Right atrium auricular region (tissue), 2 donors: Measurements from ENCODE around the gene SEMG1. TPM values are rescaled to one million over a fixed set of nuclear protein-coding genes. Genes with fewer than 3 reads are reported as not detected.

ENCODE experiments used
- DNase-seq: peaks from one replicate; pipeline ENCODE4 v3.0.0-alpha.2; 2019; ENCODE audit warnings: low spot score
- H3K27ac ChIP-seq, 2 donors: fragments of 200-600 bp; sonication (generic); 1 replicate in 1 of 2; 2 replicates in 1 of 2; pipeline ENCODE4 v1.5.1; 2016 to 2019
- H3K27me3 ChIP-seq, 2 donors: fragments of 200-600 bp; sonication (generic); one replicate each; pipeline versions ENCODE4 v1.5.1 to v1.6.0; 2017 to 2019
- H3K36me3 ChIP-seq: fragments of 200-600 bp; sonication (generic); one replicate; pipeline ENCODE4 v1.5.1; 2016
- H3K4me1 ChIP-seq, 2 donors: fragments of 200-600 bp; sonication (generic); one replicate each; pipeline versions ENCODE4 v1.5.1 to v1.6.0; 2017 to 2019
- H3K4me3 ChIP-seq, 2 donors: fragments of 200-600 bp; sonication (generic); 1 replicate in 1 of 2; 2 replicates in 1 of 2; pipeline ENCODE4 v1.5.1; 2017 to 2019; ENCODE audit warnings: mild to moderate bottlenecking in 1 of 2, moderate library complexity in 1 of 2
- H3K9me3 ChIP-seq, 2 donors: fragments of 200-600 bp; sonication (generic); one replicate each; pipeline ENCODE4 v1.5.1; 2019
- CTCF ChIP-seq, 2 donors: fragments of 200-600 bp; sonication (generic); IDR thresholded peaks; one replicate each; pipeline ENCODE4 v1.5.1; 2019; ENCODE audit warnings: antibody characterized with exemption in 2 of 2
- total RNA-seq, 2 donors: library from RNA; depleted of rRNA; stranded (reverse); fragments of >200 nt; gene quantifications; one replicate each; pipeline ENCODE4 v1.1.0, GENCODE V29; 2016

SEMG1 gene
- total RNA-seq, 2 donors from 2014 or later: not detected

DNA sequence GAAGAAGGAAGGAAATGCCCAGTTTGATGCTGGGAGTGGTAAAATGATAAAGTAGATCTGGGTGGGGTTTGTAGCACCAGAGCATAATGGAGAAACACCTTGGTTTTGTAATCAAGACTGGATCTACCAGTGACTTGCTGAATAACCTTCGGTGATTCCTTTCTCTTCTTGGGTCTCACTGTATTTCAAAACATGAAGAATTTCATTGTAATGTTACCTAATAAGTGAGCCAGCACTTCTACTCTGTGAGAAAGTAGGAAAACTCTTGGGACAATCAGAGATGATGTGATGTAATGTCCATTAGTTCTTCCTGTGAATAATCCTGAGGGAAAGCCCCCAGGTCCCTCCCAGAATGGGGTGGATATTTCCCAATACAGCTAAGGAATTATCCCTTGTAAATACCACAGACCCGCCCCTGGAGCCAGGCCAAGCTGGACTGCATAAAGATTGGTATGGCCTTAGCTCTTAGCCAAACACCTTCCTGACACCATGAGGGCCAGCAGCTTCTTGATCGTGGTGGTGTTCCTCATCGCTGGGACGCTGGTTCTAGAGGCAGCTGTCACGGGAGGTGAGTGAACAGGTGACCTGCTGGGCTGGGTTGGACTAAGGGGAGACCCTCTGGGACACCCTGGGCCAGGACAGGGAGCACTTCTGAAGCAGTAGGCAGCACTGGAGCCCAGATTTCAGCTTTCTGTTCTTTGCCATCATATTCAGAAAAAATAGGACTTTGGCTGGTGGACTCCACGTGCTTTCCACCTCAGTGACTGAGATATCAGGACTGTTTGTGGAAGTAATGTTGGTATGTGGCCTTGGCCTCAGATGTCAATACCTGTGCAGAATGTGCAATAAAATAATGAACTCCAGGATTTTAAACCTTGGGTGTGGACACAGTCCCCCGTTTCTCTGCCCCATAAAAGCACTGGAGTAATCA is 32.1 kb upstream of the SEMG1 start, which contains the start of gene PI3:
Gene PI3 (plus strand): TSS at position 469 of the 931 bp plus-strand sequence. CDS start 21 bp downstream, at position 490.
- no peak for DNase-seq
- Histone ChIP-seq H3K27me3 (no peaks in the 10 kb centered on the region), H3K9me3 (peaks cover 0 to 8% of the 10 kb centered on the region in 2 donors), H3K4me3 (no peak within 1 kb of the TSS), H3K4me1 (no peaks in the 10 kb centered on the region), H3K36me3 (no peaks in the 10 kb centered on the region), H3K27ac (no peak within 1 kb of the TSS)
- TF ChIP-seq CTCF (IDR thresholded peaks at IDR 0.05): no peak

DNA sequence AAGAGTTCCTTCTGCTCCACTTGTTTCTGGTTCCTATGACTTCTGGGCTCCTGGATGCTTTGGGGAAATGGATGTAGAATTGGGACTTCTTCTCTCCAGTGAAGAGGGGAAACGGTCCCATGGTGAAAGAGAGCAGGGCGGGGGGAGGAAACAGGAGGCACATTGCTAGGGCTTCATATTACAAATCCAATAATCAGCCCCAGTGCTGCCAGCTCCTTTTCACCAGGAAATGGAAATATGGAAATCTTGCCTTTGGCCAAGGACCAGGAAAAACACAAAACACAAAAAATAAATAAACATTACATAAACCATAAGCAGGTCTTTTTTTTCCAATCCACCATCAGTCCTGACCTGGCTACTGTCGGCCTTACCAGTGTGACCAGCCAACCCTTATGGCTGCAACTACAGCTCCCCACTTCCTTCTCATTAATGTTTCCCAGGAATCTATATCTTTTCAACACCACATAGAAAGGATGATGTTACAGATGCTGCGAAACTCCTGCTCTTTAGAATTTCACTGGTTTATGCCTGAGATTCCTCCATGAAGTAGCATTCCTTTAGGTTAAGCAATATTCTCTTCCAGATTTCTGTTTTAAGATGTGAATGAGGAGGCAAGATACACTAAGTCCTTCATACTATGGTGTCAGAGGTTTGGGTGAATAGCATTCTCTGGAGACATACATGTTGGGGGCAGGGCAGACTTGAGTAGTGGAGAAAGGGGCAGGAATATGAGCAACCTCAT is 30.1 kb upstream of the SEMG1 start:
- no peak overlapping the region for H3K27ac ChIP-seq
- DNase-seq: no peak
- no peaks in the 10 kb centered on the region for H3K9me3 ChIP-seq
- H3K36me3 ChIP-seq: no peaks in the 10 kb centered on the region
- no peaks in the 10 kb centered on the region for H3K4me1 ChIP-seq
- no peak for TF ChIP-seq CTCF (IDR thresholded peaks at IDR 0.05)
- H3K4me3 ChIP-seq: no peak overlapping the region
- H3K27me3 ChIP-seq: no peaks in the 10 kb centered on the region

- Histone ChIP-seq H3K36me3 (no peaks in the 10 kb centered on the region), H3K27ac (no peak overlapping the region), H3K4me3 (no peak overlapping the region), H3K9me3 (no peaks in the 10 kb centered on the region), H3K4me1 (no peaks in the 10 kb centered on the region), H3K27me3 (no peaks in the 10 kb centered on the region)
- TF ChIP-seq CTCF (IDR thresholded peaks at IDR 0.05): no peak
- DNase-seq: no peak
Measured at GRCh38 chr20:45179166-45179565, 27.7 kb upstream of the SEMG1 start.

DNA sequence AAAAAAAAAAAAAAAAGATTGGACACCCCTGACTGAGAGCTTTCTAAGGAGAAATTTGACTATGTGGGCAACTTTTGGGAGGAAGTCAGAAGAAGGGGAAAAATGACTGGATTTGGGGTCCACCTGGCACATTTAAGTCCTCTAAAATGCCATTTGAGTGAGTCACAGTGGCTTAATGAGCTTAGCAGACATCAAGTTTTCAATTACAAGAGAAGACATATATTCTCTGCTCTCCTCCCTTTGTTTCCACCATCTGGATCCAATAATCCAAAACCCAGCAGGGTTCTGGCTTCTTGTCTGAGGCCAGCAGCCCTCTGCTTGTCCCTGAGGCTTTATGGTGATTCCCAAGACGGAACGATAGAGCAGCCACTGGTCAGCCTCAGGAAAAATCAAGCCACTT is 25.2 kb upstream of the SEMG1 start:
- H3K27me3 ChIP-seq: no peaks in the 10 kb centered on the region
- H3K4me3 ChIP-seq: no peak overlapping the region
- no peak for DNase-seq
- no peak overlapping the region for H3K27ac ChIP-seq
- no peaks in the 10 kb centered on the region for H3K9me3 ChIP-seq
- H3K36me3 ChIP-seq: no peaks in the 10 kb centered on the region
- no peak for TF ChIP-seq CTCF (IDR thresholded peaks at IDR 0.05)
- no peaks in the 10 kb centered on the region for H3K4me1 ChIP-seq

GRCh38 chr20:45183084-45183483 is 23.7 kb upstream of the SEMG1 start:
- TF ChIP-seq CTCF (IDR thresholded peaks at IDR 0.05): no peak
- Histone ChIP-seq H3K4me3 (no peak overlapping the region), H3K36me3 (no peaks in the 10 kb centered on the region), H3K4me1 (no peaks in the 10 kb centered on the region), H3K9me3 (no peaks in the 10 kb centered on the region), H3K27me3 (no peaks in the 10 kb centered on the region), H3K27ac (no peak overlapping the region)
- DNase-seq: no peak
